ENCODE results near the gene GABBR2. TPM values are rescaled to one million over a fixed set of nuclear protein-coding genes. Genes with fewer than 3 reads are reported as not detected.

GABBR2 gene
- total RNA-seq, 4 donors from 2014 or later = 0.32 to 1.7 TPM; not detected in 2

- 74% methylated on average over 3 of the region's 3 CpGs for WGBS
- Histone ChIP-seq H3K4me3 (no peak overlapping the region), H3K4me1 (no peaks in the 10 kb centered on the region), H3K27ac (no peak overlapping the region), H3K9me3 (no peaks in the 10 kb centered on the region), H3K36me3 (no peaks in the 10 kb centered on the region), H3K27me3 (no peaks in the 10 kb centered on the region)
- no peak for TF ChIP-seq CTCF (IDR thresholded peaks at IDR 0.05)
- peak in 1 of 2 donors; percentile 4 for DNase-seq (ENCODE audit: low spot score in 2 of 2)
These were observed 213.2 kb downstream of the GABBR2 start for GRCh38 chr9:98495530-98495929.

DNA sequence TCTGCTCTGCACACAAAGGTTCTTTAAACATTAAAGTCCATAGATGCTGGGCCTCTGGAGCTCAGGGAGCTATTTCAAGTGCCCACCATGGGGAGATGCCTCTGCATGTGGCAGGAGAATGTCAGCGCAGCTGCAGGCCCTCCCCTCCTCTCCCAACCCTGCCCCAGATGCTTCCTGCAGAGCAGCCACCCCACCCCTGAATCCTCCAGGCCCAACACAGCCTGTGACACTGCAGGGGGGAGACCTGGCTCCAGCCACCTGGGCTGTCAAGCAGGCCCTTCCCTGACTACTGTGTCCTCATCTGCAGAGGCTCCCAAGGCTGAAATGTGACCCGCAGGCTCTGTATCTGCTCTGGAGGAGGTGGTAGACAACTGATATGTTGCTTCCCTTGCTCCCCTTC lies 213.9 kb downstream of the GABBR2 start:
- WGBS = 65% methylated on average over 2 of the region's 2 CpGs
- no peaks in the 10 kb centered on the region for H3K9me3 ChIP-seq
- H3K4me1 ChIP-seq = no peaks in the 10 kb centered on the region
- no peaks in the 10 kb centered on the region for H3K27me3 ChIP-seq
- H3K4me3 ChIP-seq = no peak overlapping the region
- peak in 1 of 2 donors; percentile 62 for DNase-seq (ENCODE audit: low spot score in 2 of 2)
- H3K27ac ChIP-seq = no peak overlapping the region
- TF ChIP-seq CTCF (IDR thresholded peaks at IDR 0.05) = no peak
- TF ChIP-seq POLR2A (IDR thresholded peaks at IDR 0.05) = no peak
- no peak for TF ChIP-seq POLR2AphosphoS5 (IDR thresholded peaks at IDR 0.05)
- no peak for TF ChIP-seq EP300 (IDR thresholded peaks at IDR 0.05)
- no peaks in the 10 kb centered on the region for H3K36me3 ChIP-seq

- no peak for TF ChIP-seq CTCF (IDR thresholded peaks at IDR 0.05)
- no peak for TF ChIP-seq POLR2A (IDR thresholded peaks at IDR 0.05)
- no peak for TF ChIP-seq POLR2AphosphoS5 (IDR thresholded peaks at IDR 0.05)
- no peak for TF ChIP-seq EP300 (IDR thresholded peaks at IDR 0.05)
- 48% methylated on average over 3 of the region's 3 CpGs for WGBS
- Histone ChIP-seq H3K27ac (no peak overlapping the region), H3K4me1 (no peaks in the 10 kb centered on the region), H3K36me3 (no peaks in the 10 kb centered on the region), H3K4me3 (no peak overlapping the region), H3K27me3 (no peaks in the 10 kb centered on the region), H3K9me3 (no peaks in the 10 kb centered on the region)
- peak in 1 of 2 donors; percentile 35 for DNase-seq (ENCODE audit: low spot score in 2 of 2)
These were observed 216.9 kb downstream of the GABBR2 start for GRCh38 chr9:98491828-98492227.

GRCh38 chr9:98491231-98491651 lies 217.5 kb downstream of the GABBR2 start:
- no peak overlapping the region for H3K27ac ChIP-seq
- H3K9me3 ChIP-seq = no peaks in the 10 kb centered on the region
- no peak overlapping the region for H3K4me3 ChIP-seq
- TF ChIP-seq POLR2AphosphoS5 (IDR thresholded peaks at IDR 0.05) (no peak), CTCF (IDR thresholded peaks at IDR 0.05) (no peak), POLR2A (IDR thresholded peaks at IDR 0.05) (no peak), EP300 (IDR thresholded peaks at IDR 0.05) (no peak)
- DNase-seq (ENCODE audit: low spot score in 2 of 2) = no peak
- H3K27me3 ChIP-seq = no peaks in the 10 kb centered on the region
- WGBS = 78% methylated on average over 3 of the region's 3 CpGs
- H3K36me3 ChIP-seq = no peaks in the 10 kb centered on the region
- no peaks in the 10 kb centered on the region for H3K4me1 ChIP-seq

DNA sequence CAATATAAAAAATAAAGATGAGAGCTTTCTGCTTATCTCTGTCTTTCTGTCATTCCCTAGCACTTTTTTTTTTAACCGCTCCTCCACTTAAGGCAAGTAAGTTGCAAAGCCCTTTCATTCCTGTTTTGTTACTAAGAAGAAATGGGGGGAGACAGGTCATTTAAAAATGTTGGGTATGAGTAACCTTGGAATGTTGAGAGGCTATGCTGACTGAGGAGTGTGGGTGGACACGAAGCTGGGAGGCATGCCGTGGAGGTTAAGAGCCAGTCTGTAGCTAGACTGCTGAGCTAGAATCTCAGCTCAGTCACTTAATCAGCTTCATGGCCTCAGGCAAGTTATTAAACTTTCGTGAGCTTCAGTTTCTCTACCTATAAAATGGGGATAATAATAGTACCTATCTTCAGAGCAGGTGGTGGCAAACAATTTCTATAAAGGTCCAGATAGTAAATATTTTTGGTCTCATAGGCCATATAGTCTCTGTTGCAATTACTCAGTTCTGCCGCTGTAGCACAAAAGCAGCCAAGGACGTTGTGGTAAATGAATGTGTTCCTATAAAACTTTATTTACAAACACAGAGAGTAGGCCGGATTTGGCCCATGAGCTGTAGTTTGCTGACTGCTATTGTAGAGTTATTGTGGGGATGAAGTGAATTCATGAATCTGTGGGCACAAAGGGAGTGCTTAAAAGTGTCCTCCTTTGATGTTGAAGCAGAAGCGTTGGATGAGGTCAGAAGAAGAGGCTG lies 220.0 kb downstream of the GABBR2 start:
- no peak overlapping the region for H3K27ac ChIP-seq

More for the DNA sequence above, 220.0 kb downstream of the GABBR2 start:
- Histone ChIP-seq H3K4me1 (no peaks in the 10 kb centered on the region), H3K27me3 (peaks cover 14% of the 10 kb centered on the region), H3K9me3 (no peaks in the 10 kb centered on the region), H3K4me3 (no peak overlapping the region), H3K36me3 (no peaks in the 10 kb centered on the region)
- TF ChIP-seq EP300 (IDR thresholded peaks at IDR 0.05) = no peak
- no peak for TF ChIP-seq POLR2A (IDR thresholded peaks at IDR 0.05)
- no peak for TF ChIP-seq CTCF (IDR thresholded peaks at IDR 0.05)
- TF ChIP-seq POLR2AphosphoS5 (IDR thresholded peaks at IDR 0.05) = no peak
- 86% methylated on average over 8 of the region's 8 CpGs for WGBS
- DNase-seq (ENCODE audit: low spot score in 2 of 2) = no peak

All from suprapubic skin (tissue), 4 donors.